WERI-Rb-1 (cell line): ENCODE measurements around the gene GRHPR.
"Not testable (repeated sequence)": the region's sequence is repeated elsewhere in the genome, so short reads cannot be mapped to it uniquely, and the experiment has no call there.

ENCODE experiments used
- DNase-seq: peaks from one replicate; pipeline ENCODE4 v3.0.0-alpha.2; 2020
- H3K27ac ChIP-seq: fragments of 250-450 bp; sonication (Bioruptor Pico); 2 replicates; pipeline ENCODE4 v1.5.1; 2020; ENCODE audit warnings: mild to moderate bottlenecking, moderate library complexity
- H3K27me3 ChIP-seq: fragments of 250-450 bp; sonication (Bioruptor Pico); 2 replicates; pipeline ENCODE4 v1.5.1; 2021; ENCODE audit warnings: mild to moderate bottlenecking, low read depth, moderate library complexity; ENCODE audit not compliant: insufficient read depth, severe bottlenecking
- H3K36me3 ChIP-seq: fragments of 250-450 bp; sonication (Bioruptor Pico); 2 replicates; pipeline ENCODE4 v1.5.1; 2020; ENCODE audit warnings: mild to moderate bottlenecking, moderate library complexity
- H3K4me3 ChIP-seq: 2 replicates; pipeline ENCODE4 v1.5.1; 2011; ENCODE audit warnings: low read depth, mild to moderate bottlenecking, control low read depth, low read length
- H3K9me3 ChIP-seq: fragments of 250-450 bp; sonication (Bioruptor Pico); 2 replicates; pipeline ENCODE4 v1.5.1; 2021; ENCODE audit warnings: mild to moderate bottlenecking, moderate library complexity; ENCODE audit not compliant: severe bottlenecking
- CTCF ChIP-seq: IDR thresholded peaks from 2 replicates; pipeline ENCODE4 v1.5.1; 2011; ENCODE audit warnings: low read depth, mild to moderate bottlenecking, control low read depth, inconsistent platforms, low read length

The GRHPR gene

GRCh38 chr9:37465249-37466036, 42.9 kb downstream of the GRHPR start, which contains the start of gene ZBTB5:
TSS of gene ZBTB5 (minus strand) at chr9:37465450. CDS start at chr9:37442551, 22,899 bp downstream.
- TF ChIP-seq CTCF = no peak
- peak; percentile 99 for DNase-seq
- peak within 1 kb of the TSS; percentile 55 for H3K4me3 ChIP-seq
- H3K9me3 ChIP-seq = no peaks in the 10 kb centered on the region
- no peaks in the 10 kb centered on the region for H3K27me3 ChIP-seq
- peaks cover 9% of the 10 kb centered on the region for H3K36me3 ChIP-seq
- peak within 1 kb of the TSS; percentile 98 for H3K27ac ChIP-seq

DNA sequence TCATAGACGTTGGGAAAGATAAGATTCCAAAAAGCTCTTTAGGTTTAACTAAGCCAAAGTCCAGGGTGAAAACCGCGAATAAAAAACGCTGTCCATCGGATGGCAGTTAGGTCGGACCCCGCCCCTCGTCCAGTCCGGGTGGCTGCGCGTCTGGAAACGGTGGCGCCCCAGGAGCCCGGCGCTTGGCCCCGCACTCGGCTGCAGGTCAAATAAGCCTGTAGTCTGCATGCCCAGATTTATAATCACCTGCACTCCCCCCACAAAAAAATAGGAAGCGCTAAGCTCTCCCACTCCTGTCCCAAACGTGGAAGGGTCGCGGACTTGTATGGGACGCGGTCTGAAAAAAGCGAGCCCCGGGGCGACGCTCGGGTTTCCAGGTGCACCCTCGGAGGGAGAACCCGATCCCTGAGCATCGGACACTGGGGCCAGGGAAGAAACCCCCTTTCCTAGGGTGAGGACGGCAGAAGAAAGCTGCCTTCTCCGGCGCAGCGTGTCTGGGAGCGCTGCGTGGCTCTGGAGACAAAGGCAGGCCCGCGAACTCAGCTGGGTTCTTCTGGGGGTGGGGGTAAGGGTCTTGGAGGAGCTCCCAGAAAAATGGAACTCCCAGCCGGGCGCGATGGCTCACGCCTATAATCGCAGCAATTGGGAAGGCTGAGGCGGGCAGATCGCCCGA, 43.7 kb downstream of the GRHPR start:
- Histone ChIP-seq H3K27me3 (no peaks in the 10 kb centered on the region), H3K27ac (peak overlapping the region; percentile 98), H3K9me3 (no peaks in the 10 kb centered on the region), H3K36me3 (peaks cover 9% of the 10 kb centered on the region), H3K4me3 (peak overlapping the region; percentile 55)
- no peak for TF ChIP-seq CTCF
- DNase-seq = peak; percentile 92

GRCh38 chr9:37467530-37467929, 45.0 kb downstream of the GRHPR start:
- H3K36me3 ChIP-seq, H3K27me3 ChIP-seq, H3K9me3 ChIP-seq: not testable (repeated sequence)
- peak overlapping the region; percentile 55 for H3K4me3 ChIP-seq
- peak; percentile 19 for DNase-seq
- peak overlapping the region; percentile 98 for H3K27ac ChIP-seq

DNA sequence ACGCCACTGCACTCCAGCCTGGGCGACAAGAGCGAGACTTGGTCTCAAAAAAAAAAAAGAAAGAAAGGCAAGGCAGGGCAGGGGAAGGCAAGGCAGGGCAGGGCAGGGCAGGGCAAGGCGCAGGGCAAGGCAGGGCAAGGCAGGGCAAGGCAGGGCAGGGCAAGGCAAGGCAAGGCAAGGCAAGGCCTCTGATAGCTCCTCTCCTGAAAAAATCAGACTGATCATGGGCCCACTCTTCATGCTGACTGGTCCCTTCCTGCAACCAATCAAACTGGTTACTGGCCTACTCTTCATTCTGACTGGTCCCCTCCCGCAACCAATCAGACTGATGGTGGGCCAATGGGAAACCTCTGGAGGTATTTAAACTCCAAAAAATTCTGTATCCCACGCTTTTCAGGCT, 46.1 kb downstream of the GRHPR start:
- no peak overlapping the region for H3K4me3 ChIP-seq
- peaks cover 7% of the 10 kb centered on the region for H3K36me3 ChIP-seq
- no peak overlapping the region for H3K27ac ChIP-seq
- DNase-seq = no peak
- no peaks in the 10 kb centered on the region for H3K27me3 ChIP-seq
- H3K9me3 ChIP-seq = peaks cover 1% of the 10 kb centered on the region
- TF ChIP-seq CTCF = no peak

- no peak for TF ChIP-seq CTCF
- Histone ChIP-seq H3K4me3 (no peak overlapping the region), H3K27me3 (no peaks in the 10 kb centered on the region), H3K27ac (no peak overlapping the region), H3K36me3 (no peaks in the 10 kb centered on the region), H3K9me3 (peaks cover 13% of the 10 kb centered on the region)
- no peak for DNase-seq
Measured at GRCh38 chr9:37471942-37472684, 49.6 kb downstream of the GRHPR start.

DNA sequence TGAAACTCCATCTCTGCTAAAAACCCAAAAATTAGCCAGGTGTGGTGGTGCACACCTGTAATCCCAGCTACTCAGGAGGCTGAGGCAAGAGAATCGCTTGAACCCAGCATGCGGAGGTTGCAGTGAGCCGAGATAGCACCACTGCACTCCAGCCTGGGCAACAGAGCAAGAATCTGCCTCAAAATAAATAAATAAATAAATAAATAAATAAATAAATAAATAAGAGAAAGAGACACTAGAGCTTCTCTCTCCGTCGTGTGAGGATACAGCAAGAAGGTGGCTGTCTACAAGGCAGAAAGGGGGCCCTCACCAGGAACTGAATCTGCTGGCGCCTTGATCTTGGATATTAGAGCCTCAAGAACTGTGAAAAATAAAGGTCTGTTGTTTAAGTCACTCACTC, 51.5 kb downstream of the GRHPR start:
- not testable (repeated sequence) for H3K27ac ChIP-seq, H3K36me3 ChIP-seq, DNase-seq, H3K27me3 ChIP-seq, H3K4me3 ChIP-seq
- peaks cover 13% of the 10 kb centered on the region for H3K9me3 ChIP-seq
